Measurements from ENCODE around the gene RHBDF1.
"Not testable (repeated sequence)": the region's sequence is repeated elsewhere in the genome, so short reads cannot be mapped to it uniquely, and the experiment has no call there.

Gene RHBDF1

GRCh38 chr16:44655-45054, 27.8 kb downstream of the RHBDF1 start:
- no peak for DNase-seq (ENCODE audit: low read depth, low spot score)
- no peak for TF ChIP-seq CTCF (IDR thresholded peaks at IDR 0.05; ENCODE audit: low read depth, low read length)
- H3K4me3 ChIP-seq (ENCODE audit: low read depth, low read length) = no peak overlapping the region
- in situ Hi-C loops (cut with HindIII; ENCODE audit: low sequenced_read_pairs) = no loop called here

GRCh38 chr16:43294-43693, 29.1 kb downstream of the RHBDF1 start:
- H3K4me3 ChIP-seq (ENCODE audit: low read depth, low read length) = no peak overlapping the region
- no peak for DNase-seq (ENCODE audit: low read depth, low spot score)
- TF ChIP-seq CTCF (IDR thresholded peaks at IDR 0.05; ENCODE audit: low read depth, low read length) = no peak
- in situ Hi-C loops (cut with HindIII; ENCODE audit: low sequenced_read_pairs) = no loop called here

- H3K4me3 ChIP-seq (ENCODE audit: low read depth, low read length) = no peak overlapping the region
- DNase-seq (ENCODE audit: low read depth, low spot score) = no peak
- in situ Hi-C loops (cut with HindIII; ENCODE audit: low sequenced_read_pairs) = no loop called here
- no peak for TF ChIP-seq CTCF (IDR thresholded peaks at IDR 0.05; ENCODE audit: low read depth, low read length)
Measured at GRCh38 chr16:42691-43090, 29.7 kb downstream of the RHBDF1 start.

- in situ Hi-C loops (cut with HindIII; ENCODE audit: low sequenced_read_pairs) = no loop called here
- no peak overlapping the region for H3K4me3 ChIP-seq (ENCODE audit: low read depth, low read length)
- DNase-seq (ENCODE audit: low read depth, low spot score) = no peak
- TF ChIP-seq CTCF (IDR thresholded peaks at IDR 0.05; ENCODE audit: low read depth, low read length) = no peak
Measured at GRCh38 chr16:42069-42457, 30.4 kb downstream of the RHBDF1 start.

- H3K4me3 ChIP-seq (ENCODE audit: low read depth, low read length) = no peak overlapping the region
- DNase-seq (ENCODE audit: low read depth, low spot score) = no peak
- in situ Hi-C loops (cut with HindIII; ENCODE audit: low sequenced_read_pairs) = no loop called here
- no peak for TF ChIP-seq CTCF (IDR thresholded peaks at IDR 0.05; ENCODE audit: low read depth, low read length)
Measured at GRCh38 chr16:41439-42068, 30.9 kb downstream of the RHBDF1 start.

GRCh38 chr16:38941-39892, 33.2 kb downstream of the RHBDF1 start:
- no peak for TF ChIP-seq CTCF (IDR thresholded peaks at IDR 0.05; ENCODE audit: low read depth, low read length)
- in situ Hi-C loops (cut with HindIII; ENCODE audit: low sequenced_read_pairs) = no loop called here
- H3K4me3 ChIP-seq (ENCODE audit: low read depth, low read length) = no peak overlapping the region
- no peak for DNase-seq (ENCODE audit: low read depth, low spot score)

- H3K4me3 ChIP-seq (ENCODE audit: low read depth, low read length); in situ Hi-C loops (cut with HindIII; ENCODE audit: low sequenced_read_pairs); DNase-seq (ENCODE audit: low read depth, low spot score): not testable (repeated sequence)
Measured at GRCh38 chr16:38206-38605, 34.2 kb downstream of the RHBDF1 start.
